Measurements from ENCODE around the gene SLC30A3. TPM values are rescaled to one million over a fixed set of nuclear protein-coding genes. Genes with fewer than 3 reads are reported as not detected.

The SLC30A3 gene
- total and polyA plus RNA-seq, 2 of the 13 experiments (the other 11 are each of a cell fraction or from before 2014, with no cell fraction given) = 0.38 to 0.79 TPM

- Histone ChIP-seq H3K4me3 (replicated peaks in 1 of 3; ENCODE audit: insufficient read depth in 1 of 3, low read depth in 2 of 3, low read length in 3 of 3) (no peak overlapping the region), H3K9ac (ENCODE audit: insufficient read depth, low read depth, low read length) (no peak overlapping the region), H3K36me3 (replicated peaks in 1 of 2; ENCODE audit: control insufficient read depth in 1 of 2, insufficient read depth in 2 of 2, low read length in 2 of 2) (peaks cover 56 to 72% of the 10 kb centered on the region in 2 experiments), H3K4me2 (ENCODE audit: low read depth, low read length) (no peak overlapping the region), H3K4me1 (ENCODE audit: insufficient read depth, low read length) (no peaks in the 10 kb centered on the region), H4K20me1 (ENCODE audit: insufficient read depth, low read length) (no peaks in the 10 kb centered on the region), H3K9me3 (ENCODE audit: low read length) (no peaks in the 10 kb centered on the region), H2AFZ (ENCODE audit: low read length) (no peak overlapping the region), H3K79me2 (ENCODE audit: insufficient read depth, low read length) (no peaks in the 10 kb centered on the region), H3K27me3 (ENCODE audit: control insufficient read depth in 1 of 2, insufficient read depth in 2 of 2, low read length in 2 of 2) (no peaks in the 10 kb centered on the region), H3K27ac (ENCODE audit: extremely low read length, insufficient read depth, low read length) (no peak overlapping the region)
- ATAC-seq (no peak), DNase-seq (ENCODE audit: low spot score) (no peak), FAIRE-seq (no peak)
- intact Hi-C loops (cut with micrococcal nuclease; ENCODE audit: unreplicated experiment) = no loop called here
- TF ChIP-seq NFIB (CRISPR knock-in tag; IDR thresholded peaks at IDR 0.05; ENCODE audit: borderline replicate concordance) (no peak), AGO2 (optimal IDR thresholded peaks at IDR 0.05; ENCODE audit: low read depth, low read length) (peak; percentile 34)
- 97% methylated on average over 19 of the region's 24 CpGs for WGBS (ENCODE audit: low lambda C conversion rate)
- ChIA-PET POLR2A (interaction anchor here (1.4 kb wide), 1 partner anchor 29 kb away, joined by 4 read pairs; no protein-coding TSS in a partner anchor), CTCF (ENCODE audit: low intra/inter-chr PET ratio, low total read pairs) (no interaction called here)
- in situ Hi-C loops (cut with HindIII; ENCODE audit: extremely low pct_ligation_motif_present, low pct_unique_long_range_greater_than_20kb) = no loop called here
- no TSS peak for BruUV-seq (replicated peaks)
These were observed 20.9 kb downstream of the SLC30A3 start for GRCh38 chr2:27241761-27242613.

- intact Hi-C loops (cut with micrococcal nuclease; ENCODE audit: unreplicated experiment) = no loop called here
- no TSS peak for BruUV-seq (replicated peaks)
- TF ChIP-seq ARID5B (CRISPR knock-in tag; IDR thresholded peaks at IDR 0.05) = no peak
- TF ChIP-seq ZNF260 (CRISPR knock-in tag; IDR thresholded peaks at IDR 0.05; ENCODE audit: borderline replicate concordance, low read depth) = no peak
- TF ChIP-seq NCOA5 (CRISPR knock-in tag; IDR thresholded peaks at IDR 0.05) = no peak
- no peak for TF ChIP-seq ZMYM4 (CRISPR knock-in tag; IDR thresholded peaks at IDR 0.05)
- TF ChIP-seq MIER3 (CRISPR knock-in tag; IDR thresholded peaks at IDR 0.05; ENCODE audit: borderline replicate concordance) = no peak
- no peak for TF ChIP-seq NFE2L2 (IDR thresholded peaks at IDR 0.05; ENCODE audit: low read length)
- TF ChIP-seq ZNF30 (CRISPR knock-in tag; IDR thresholded peaks at IDR 0.05) = no peak
- no peak for TF ChIP-seq ZNF704 (CRISPR knock-in tag; IDR thresholded peaks at IDR 0.05; ENCODE audit: borderline replicate concordance)
- no peak for TF ChIP-seq FIP1L1 (IDR thresholded peaks at IDR 0.05; ENCODE audit: borderline replicate concordance, insufficient read depth, low read depth, low read length)
- TF ChIP-seq ZKSCAN1 (IDR thresholded peaks at IDR 0.05; ENCODE audit: low read length) = no peak
- TF ChIP-seq ZNF329 (CRISPR knock-in tag; IDR thresholded peaks at IDR 0.05; ENCODE audit: low read depth) = no peak
These were observed 22.4 kb downstream of the SLC30A3 start for GRCh38 chr2:27240406-27240805.

More at GRCh38 chr2:27240406-27240805, 22.4 kb downstream of the SLC30A3 start:
- WGBS (ENCODE audit: low lambda C conversion rate) = 98% methylated on average over 9 of the region's 9 CpGs
- FAIRE-seq = no peak
- Histone ChIP-seq H3K4me2 (ENCODE audit: low read depth, low read length) (no peak overlapping the region), H3K4me1 (ENCODE audit: insufficient read depth, low read length) (no peaks in the 10 kb centered on the region), H3K79me2 (ENCODE audit: insufficient read depth, low read length) (no peaks in the 10 kb centered on the region), H3K4me3 (replicated peaks in 1 of 3; ENCODE audit: insufficient read depth in 1 of 3, low read depth in 2 of 3, low read length in 3 of 3) (no peak overlapping the region), H3K9ac (ENCODE audit: insufficient read depth, low read depth, low read length) (no peak overlapping the region), H3K27ac (ENCODE audit: extremely low read length, insufficient read depth, low read length) (no peak overlapping the region), H4K20me1 (ENCODE audit: insufficient read depth, low read length) (no peaks in the 10 kb centered on the region), H2AFZ (ENCODE audit: low read length) (no peak overlapping the region), H3K27me3 (ENCODE audit: control insufficient read depth in 1 of 2, insufficient read depth in 2 of 2, low read length in 2 of 2) (no peaks in the 10 kb centered on the region), H3K36me3 (replicated peaks in 1 of 2; ENCODE audit: control insufficient read depth in 1 of 2, insufficient read depth in 2 of 2, low read length in 2 of 2) (peaks cover 68 to 87% of the 10 kb centered on the region in 2 experiments), H3K9me3 (ENCODE audit: low read length) (no peaks in the 10 kb centered on the region)
- ChIA-PET POLR2A (interaction anchor here (1.3 to 1.4 kb wide), 2 partner anchors 9 to 27 kb away, joined by 3 to 4 read pairs; no protein-coding TSS in a partner anchor), CTCF (ENCODE audit: low intra/inter-chr PET ratio, low total read pairs) (no interaction called here)
- in situ Hi-C loops (cut with HindIII; ENCODE audit: extremely low pct_ligation_motif_present, low pct_unique_long_range_greater_than_20kb) = no loop called here
- DNase-seq (ENCODE audit: low spot score) = no peak
- no peak for ATAC-seq
